Natural killer cell (primary cell): Measurements from ENCODE around the gene S100A9. TPM values are rescaled to one million over a fixed set of nuclear protein-coding genes. Genes with fewer than 3 reads are reported as not detected.

ENCODE experiments used
- ATAC-seq, 3 donors: fragments of 150-1000 bp in 2 of 3; fragments of 200-7000 bp in 1 of 3; cut with Tn5 transposase; 1 replicate in 1 of 3; 2 replicates in 2 of 3; pipeline ENCODE4 v1.10.0; 2021; ENCODE audit warnings: mild to moderate bottlenecking in 2 of 3, moderate library complexity in 2 of 3
- DNase-seq, 2 donors: peaks; one replicate each; pipeline versions ENCODE4 v3.0.0 to v3.0.0-alpha.2; 2013 to 2021; ENCODE audit warnings: mixed read lengths in 1 of 2
- H3K27ac ChIP-seq: one replicate; pipeline ENCODE4 v1.5.1; 2013; ENCODE audit warnings: mild to moderate bottlenecking, low read length
- H3K27me3 ChIP-seq: one replicate; pipeline ENCODE4 v1.6.1; 2013; ENCODE audit warnings: low read length; ENCODE audit not compliant: control insufficient read depth, insufficient read depth
- H3K36me3 ChIP-seq: one replicate; pipeline ENCODE4 v1.6.1; 2013; ENCODE audit warnings: low read length; ENCODE audit not compliant: control insufficient read depth, insufficient read depth
- H3K4me1 ChIP-seq: one replicate; pipeline ENCODE4 v1.6.1; 2013; ENCODE audit warnings: low read length; ENCODE audit not compliant: control insufficient read depth, insufficient read depth
- H3K4me3 ChIP-seq: one replicate; pipeline ENCODE4 v1.5.1; 2013; ENCODE audit warnings: low read length
- H3K9me3 ChIP-seq: one replicate; pipeline ENCODE4 v1.6.1; 2013; ENCODE audit warnings: low read length; ENCODE audit not compliant: control insufficient read depth, insufficient read depth
- H3K27ac Mint-ChIP-seq, 2 donors: one replicate each; pipeline ENCODE4 v1.8.0; 2022; ENCODE audit warnings: mild to moderate bottlenecking in 2 of 2, mixed read lengths in 2 of 2, moderate library complexity in 1 of 2
- H3K27me3 Mint-ChIP-seq, 2 donors: one replicate each; pipeline ENCODE4 v1.8.0; 2022; ENCODE audit warnings: low read depth in 2 of 2, mixed read lengths in 2 of 2
- H3K36me3 Mint-ChIP-seq: one replicate; pipeline ENCODE4 v1.8.0; 2022; ENCODE audit warnings: mixed read lengths
- H3K4me1 Mint-ChIP-seq, 2 donors: one replicate each; pipeline ENCODE4 v1.8.0; 2022; ENCODE audit warnings: mixed read lengths in 2 of 2
- H3K4me3 Mint-ChIP-seq: one replicate; pipeline ENCODE4 v1.8.0; 2022; ENCODE audit warnings: mild to moderate bottlenecking, moderate library complexity, mixed read lengths
- H3K9me3 Mint-ChIP-seq, 2 donors: one replicate each; pipeline ENCODE4 v1.8.0; 2022; ENCODE audit warnings: mixed read lengths in 2 of 2
- whole genome bisulfite sequencing: methylation state at CpG from one replicate; pipeline ENCODE4 v1.1.7; 2013; ENCODE audit warnings: missing lambda C conversion rate; ENCODE audit not compliant: insufficient coverage; 5-methylcytosine and 5-hydroxymethylcytosine counted together
- intact Hi-C: fragments of 100-400 bp; cut with micrococcal nuclease; formaldehyde crosslinking; loops from one replicate; pipeline ENCODE4 v1.14.2; 2022
- total RNA-seq, 4 donors: library from RNA; stranded (reverse); fragments of 120-200 nt in 1 of 4; gene quantifications; one replicate each; pipeline versions ENCODE4 v1.2.3 to v1.2.4, GENCODE V29; 2013 to 2022
- TF ChIP-seq, protein P1 (sequence below): fragments of 200-600 bp; IDR thresholded peaks from one replicate; pipeline ENCODE4 v1.8.0; 2022; ENCODE audit warnings: antibody characterized with exemption

The S100A9 gene
- total RNA-seq, 3 donors from 2014 or later (not counting 1 experiment from before 2014, with no cell fraction given), result 13.1 to 334 (median 116) TPM

DNA sequence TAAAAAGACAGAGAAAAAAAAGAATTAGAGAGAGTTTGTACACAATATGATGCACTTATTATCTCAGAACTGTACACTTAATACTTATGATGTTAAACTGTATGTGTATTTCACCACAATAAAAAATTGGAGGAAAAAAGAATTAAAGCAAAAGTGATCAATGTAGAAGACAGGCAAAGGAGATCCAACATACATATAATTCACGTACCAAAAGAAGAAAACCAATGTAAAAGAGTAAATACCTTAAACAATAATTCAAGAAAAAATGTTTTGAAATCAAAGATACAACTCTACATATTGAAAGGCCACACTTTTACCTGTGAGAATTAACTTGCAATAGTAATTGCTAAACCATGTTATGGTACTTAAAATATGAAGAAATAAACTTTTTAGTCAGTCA is 35.1 kb upstream of the S100A9 start:
- H3K9me3 Mint-ChIP-seq, result peaks cover 0 to 14% of the 10 kb centered on the region in 2 donors
- intact Hi-C loops, result no loop called here
- WGBS, result no CpG with 5 or more reads among the region's 1 CpG

DNA sequence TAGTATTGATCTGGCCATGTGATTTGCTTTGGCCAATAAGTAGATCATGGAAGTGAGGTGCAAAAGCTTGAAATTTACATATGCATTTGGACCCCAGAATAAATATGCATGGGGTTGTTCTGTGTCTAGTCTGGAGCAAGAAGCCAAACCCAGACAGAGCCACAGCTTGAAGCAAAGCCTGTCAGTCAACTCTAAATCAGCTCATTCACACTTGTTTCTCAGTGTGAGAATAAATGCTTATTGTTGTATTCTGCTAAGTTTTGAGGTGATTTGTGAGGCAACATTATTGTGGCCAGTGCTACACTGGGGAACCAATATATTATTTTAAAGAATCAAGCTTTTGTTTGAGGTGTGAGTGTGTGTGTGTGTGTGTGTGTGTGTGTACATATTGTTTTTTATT is 32.7 kb upstream of the S100A9 start:
- Mint-ChIP-seq H3K4me3 (no peak overlapping the region), H3K4me1 (no peaks in the 10 kb centered on the region), H3K27me3 (peaks cover 13 to 38% of the 10 kb centered on the region in 2 donors), H3K36me3 (peaks cover 16% of the 10 kb centered on the region), H3K27ac (no peak overlapping the region), H3K9me3 (peaks cover 2 to 22% of the 10 kb centered on the region in 2 donors)
- Histone ChIP-seq H3K27me3 (peaks cover 2% of the 10 kb centered on the region), H3K9me3 (peaks cover 7% of the 10 kb centered on the region), H3K4me3 (no peak overlapping the region), H3K36me3 (no peaks in the 10 kb centered on the region), H3K4me1 (no peaks in the 10 kb centered on the region), H3K27ac (no peak overlapping the region)
- DNase-seq (no peak), ATAC-seq (no peak)
- TF ChIP-seq, protein P1, sequence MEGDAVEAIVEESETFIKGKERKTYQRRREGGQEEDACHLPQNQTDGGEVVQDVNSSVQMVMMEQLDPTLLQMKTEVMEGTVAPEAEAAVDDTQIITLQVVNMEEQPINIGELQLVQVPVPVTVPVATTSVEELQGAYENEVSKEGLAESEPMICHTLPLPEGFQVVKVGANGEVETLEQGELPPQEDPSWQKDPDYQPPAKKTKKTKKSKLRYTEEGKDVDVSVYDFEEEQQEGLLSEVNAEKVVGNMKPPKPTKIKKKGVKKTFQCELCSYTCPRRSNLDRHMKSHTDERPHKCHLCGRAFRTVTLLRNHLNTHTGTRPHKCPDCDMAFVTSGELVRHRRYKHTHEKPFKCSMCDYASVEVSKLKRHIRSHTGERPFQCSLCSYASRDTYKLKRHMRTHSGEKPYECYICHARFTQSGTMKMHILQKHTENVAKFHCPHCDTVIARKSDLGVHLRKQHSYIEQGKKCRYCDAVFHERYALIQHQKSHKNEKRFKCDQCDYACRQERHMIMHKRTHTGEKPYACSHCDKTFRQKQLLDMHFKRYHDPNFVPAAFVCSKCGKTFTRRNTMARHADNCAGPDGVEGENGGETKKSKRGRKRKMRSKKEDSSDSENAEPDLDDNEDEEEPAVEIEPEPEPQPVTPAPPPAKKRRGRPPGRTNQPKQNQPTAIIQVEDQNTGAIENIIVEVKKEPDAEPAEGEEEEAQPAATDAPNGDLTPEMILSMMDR, result no peak
- intact Hi-C loops, result no loop called here

More for the DNA sequence above, 35.1 kb upstream of the S100A9 start:
- Histone ChIP-seq H3K27ac (no peak overlapping the region), H3K4me1 (no peaks in the 10 kb centered on the region), H3K9me3 (peaks cover 7% of the 10 kb centered on the region), H3K4me3 (no peak overlapping the region), H3K36me3 (no peaks in the 10 kb centered on the region), H3K27me3 (peaks cover 2% of the 10 kb centered on the region)
- peaks cover 8% of the 10 kb centered on the region for H3K36me3 Mint-ChIP-seq
- H3K4me1 Mint-ChIP-seq, result no peaks in the 10 kb centered on the region
- peaks cover 2 to 30% of the 10 kb centered on the region in 2 donors for H3K27me3 Mint-ChIP-seq
- TF ChIP-seq, protein P1, result no peak
- DNase-seq (no peak), ATAC-seq (no peak)
- H3K27ac Mint-ChIP-seq, result no peak overlapping the region
- H3K4me3 Mint-ChIP-seq, result no peak overlapping the region

DNA sequence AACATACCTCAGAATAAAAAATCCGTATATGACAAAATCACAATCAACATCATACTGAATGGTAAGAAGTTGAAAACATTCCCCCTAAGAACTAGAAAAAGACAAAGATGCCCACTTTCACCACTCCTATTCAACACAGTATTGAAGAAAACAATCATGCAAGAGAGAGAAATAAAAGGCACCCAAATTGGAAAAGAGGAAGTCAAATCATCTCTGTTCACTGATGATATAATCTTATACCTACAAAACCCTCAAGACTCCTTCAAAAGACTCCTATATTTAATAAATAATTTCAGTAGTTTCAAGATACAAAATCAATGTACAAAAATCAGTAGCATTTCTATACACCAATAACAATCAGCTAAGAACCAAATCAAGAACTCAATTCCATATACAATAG is 23.8 kb upstream of the S100A9 start:
- 100% methylated on average over 1 of the region's 1 CpG for WGBS
- Mint-ChIP-seq H3K27me3 (peaks cover 30 to 40% of the 10 kb centered on the region in 2 donors), H3K36me3 (peaks cover 11% of the 10 kb centered on the region)

DNA sequence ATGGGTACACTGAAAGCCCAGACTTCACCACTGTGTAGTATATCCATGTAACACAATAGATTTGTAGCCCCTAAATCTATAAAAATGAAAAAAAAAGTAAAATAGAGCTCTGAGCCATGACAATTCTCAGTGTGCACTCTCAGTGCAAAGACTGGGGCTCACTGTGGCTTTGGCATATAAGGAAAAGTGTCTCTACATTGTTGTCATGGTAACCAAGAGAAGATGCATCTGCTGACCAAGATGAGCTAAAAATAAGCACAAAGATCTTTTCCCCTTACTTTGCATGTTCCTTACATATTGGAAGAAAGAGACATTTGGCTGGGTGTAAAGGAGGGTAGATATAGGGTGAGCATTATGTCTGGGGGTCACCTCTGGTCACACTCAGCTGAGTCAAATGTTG is 21.0 kb upstream of the S100A9 start:
- no peak for ATAC-seq
- peaks cover 22 to 29% of the 10 kb centered on the region in 2 donors for H3K27me3 Mint-ChIP-seq
- intact Hi-C loops, result no loop called here

More for the DNA sequence above, 23.8 kb upstream of the S100A9 start:
- H3K27ac Mint-ChIP-seq, result no peak overlapping the region
- H3K9me3 ChIP-seq, result peaks cover 5% of the 10 kb centered on the region
- intact Hi-C loops, result no loop called here
- no peak for DNase-seq
- H3K4me3 Mint-ChIP-seq, result no peak overlapping the region
- no peaks in the 10 kb centered on the region for H3K36me3 ChIP-seq
- TF ChIP-seq, protein P1, result no peak
- no peak for ATAC-seq
- H3K4me3 ChIP-seq, result no peak overlapping the region
- H3K9me3 Mint-ChIP-seq, result peaks cover 5 to 11% of the 10 kb centered on the region in 2 donors
- no peaks in the 10 kb centered on the region for H3K4me1 Mint-ChIP-seq
- no peaks in the 10 kb centered on the region for H3K27me3 ChIP-seq
- no peak overlapping the region for H3K27ac ChIP-seq
- no peaks in the 10 kb centered on the region for H3K4me1 ChIP-seq

More for the DNA sequence above, 21.0 kb upstream of the S100A9 start:
- Histone ChIP-seq H3K9me3 (no peaks in the 10 kb centered on the region), H3K4me3 (no peak overlapping the region), H3K27me3 (no peaks in the 10 kb centered on the region), H3K27ac (no peak overlapping the region), H3K4me1 (peaks cover 7% of the 10 kb centered on the region), H3K36me3 (no peaks in the 10 kb centered on the region)
- DNase-seq, result no peak
- H3K36me3 Mint-ChIP-seq, result no peaks in the 10 kb centered on the region
- no peak overlapping the region for H3K4me3 Mint-ChIP-seq
- TF ChIP-seq, protein P1, result no peak
- no peak overlapping the region for H3K27ac Mint-ChIP-seq
- H3K9me3 Mint-ChIP-seq, result peaks cover 0 to 2% of the 10 kb centered on the region in 2 donors
- H3K4me1 Mint-ChIP-seq, result no peaks in the 10 kb centered on the region
